Colonic mucosa (tissue), 4 donors: ENCODE data around the gene HAVCR1. TPM values are rescaled to one million over a fixed set of nuclear protein-coding genes. Genes with fewer than 3 reads are reported as not detected.

Source experiments
- DNase-seq: peaks from one replicate; pipeline ENCODE4 v3.0.0-alpha.2; 2020
- H3K27ac ChIP-seq: fragments of 200-600 bp; one replicate; pipeline ENCODE4 v1.8.0; 2021
- H3K27me3 ChIP-seq: fragments of 200-600 bp; one replicate; pipeline ENCODE4 v1.8.0; 2021
- H3K36me3 ChIP-seq: fragments of 200-600 bp; one replicate; pipeline ENCODE4 v1.8.0; 2021
- H3K4me1 ChIP-seq: fragments of 200-600 bp; one replicate; pipeline ENCODE4 v1.8.0; 2021; ENCODE audit warnings: mild to moderate bottlenecking
- H3K4me3 ChIP-seq: fragments of 200-600 bp; one replicate; pipeline ENCODE4 v1.8.0; 2021
- H3K9ac ChIP-seq, 2 donors: one replicate each; pipeline ENCODE4 v1.7.0; 2013; ENCODE audit warnings: control low read depth in 2 of 2, low read depth in 2 of 2, low read length in 2 of 2
- H3K9me3 ChIP-seq: fragments of 200-600 bp; one replicate; pipeline ENCODE4 v1.8.0; 2021
- intact Hi-C: fragments of 100-400 bp; cut with DNase I; formaldehyde crosslinking; loops from one replicate; pipeline ENCODE4 v1.14.1; 2022
- total RNA-seq, 2 donors: library from RNA; stranded (reverse); fragmentation: NEBNext Ultra II Directional in 1 of 2; extraction: Animal tissue kit (Norgen Biotek cat#: 25700) in 1 of 2; gene quantifications; one replicate each; pipeline ENCODE4 v1.2.1, GENCODE V29; 2021
- TF ChIP-seq, protein P1 (sequence below): fragments of 200-600 bp; IDR thresholded peaks from one replicate; pipeline ENCODE4 v1.8.0; 2022; ENCODE audit warnings: antibody characterized with exemption, mild to moderate bottlenecking
- donor health status: healthy.
- donor health status: DM: no; HTN: no; CAD: no.
- donor health status: DM: no; HTN: no; CAD: no.

HAVCR1 gene
- total RNA-seq, 2 donors from 2014 or later = 7.1 to 27.7 TPM

DNA sequence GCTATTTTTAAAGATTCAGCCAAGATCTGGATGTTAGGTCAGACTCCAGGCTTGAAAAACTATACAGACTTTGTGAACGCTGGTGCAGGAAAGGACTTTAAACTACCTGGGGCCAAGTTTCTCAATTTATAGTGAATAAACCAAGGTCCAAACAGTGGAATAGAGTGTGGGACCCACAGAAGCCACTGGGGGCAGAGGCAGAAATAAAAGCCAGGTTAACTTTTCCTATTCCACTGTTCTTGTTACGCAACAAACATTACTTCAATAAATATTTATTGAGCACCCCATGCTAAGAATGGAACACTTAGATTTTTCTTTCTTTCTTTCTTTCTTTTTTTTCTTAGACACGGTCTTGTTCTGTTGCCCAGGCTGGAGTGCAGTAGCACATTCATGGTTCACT lies 11.0 kb upstream of the HAVCR1 start:
- H3K9ac ChIP-seq = no peak overlapping the region
- H3K4me1 ChIP-seq = no peaks in the 10 kb centered on the region
- TF ChIP-seq, protein P1, sequence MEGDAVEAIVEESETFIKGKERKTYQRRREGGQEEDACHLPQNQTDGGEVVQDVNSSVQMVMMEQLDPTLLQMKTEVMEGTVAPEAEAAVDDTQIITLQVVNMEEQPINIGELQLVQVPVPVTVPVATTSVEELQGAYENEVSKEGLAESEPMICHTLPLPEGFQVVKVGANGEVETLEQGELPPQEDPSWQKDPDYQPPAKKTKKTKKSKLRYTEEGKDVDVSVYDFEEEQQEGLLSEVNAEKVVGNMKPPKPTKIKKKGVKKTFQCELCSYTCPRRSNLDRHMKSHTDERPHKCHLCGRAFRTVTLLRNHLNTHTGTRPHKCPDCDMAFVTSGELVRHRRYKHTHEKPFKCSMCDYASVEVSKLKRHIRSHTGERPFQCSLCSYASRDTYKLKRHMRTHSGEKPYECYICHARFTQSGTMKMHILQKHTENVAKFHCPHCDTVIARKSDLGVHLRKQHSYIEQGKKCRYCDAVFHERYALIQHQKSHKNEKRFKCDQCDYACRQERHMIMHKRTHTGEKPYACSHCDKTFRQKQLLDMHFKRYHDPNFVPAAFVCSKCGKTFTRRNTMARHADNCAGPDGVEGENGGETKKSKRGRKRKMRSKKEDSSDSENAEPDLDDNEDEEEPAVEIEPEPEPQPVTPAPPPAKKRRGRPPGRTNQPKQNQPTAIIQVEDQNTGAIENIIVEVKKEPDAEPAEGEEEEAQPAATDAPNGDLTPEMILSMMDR = no peak
- H3K4me3 ChIP-seq = no peak overlapping the region
- no peaks in the 10 kb centered on the region for H3K9me3 ChIP-seq
- no peak for DNase-seq
- no peaks in the 10 kb centered on the region for H3K36me3 ChIP-seq
- no peak overlapping the region for H3K27ac ChIP-seq
- intact Hi-C loops = no loop called here
- no peaks in the 10 kb centered on the region for H3K27me3 ChIP-seq

DNA sequence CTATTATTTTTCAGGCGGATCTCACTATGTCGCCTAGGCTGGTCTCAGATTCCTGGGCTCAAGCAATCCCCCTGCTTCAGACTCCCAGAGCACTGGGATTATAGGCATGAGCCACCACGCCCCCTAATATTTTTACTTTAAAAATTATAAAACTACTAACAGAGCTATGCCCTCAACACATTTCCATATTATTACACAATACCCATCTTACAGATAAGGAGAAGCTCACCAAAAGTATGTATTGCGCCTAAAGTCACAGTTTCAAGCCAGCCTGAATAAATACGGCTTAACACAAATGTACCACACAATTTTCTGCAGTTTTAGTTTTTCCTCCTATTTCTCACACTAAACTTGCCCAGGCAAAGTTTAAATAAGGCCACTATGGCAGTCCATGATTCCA lies 9.9 kb upstream of the HAVCR1 start:
- H3K9ac ChIP-seq = no peak overlapping the region
- H3K36me3 ChIP-seq = no peaks in the 10 kb centered on the region
- DNase-seq = no peak
- no peaks in the 10 kb centered on the region for H3K9me3 ChIP-seq
- H3K4me1 ChIP-seq = no peaks in the 10 kb centered on the region
- TF ChIP-seq, protein P1 = no peak
- H3K4me3 ChIP-seq = no peak overlapping the region
- no peak overlapping the region for H3K27ac ChIP-seq
- H3K27me3 ChIP-seq = no peaks in the 10 kb centered on the region
- intact Hi-C loops = no loop called here

DNA sequence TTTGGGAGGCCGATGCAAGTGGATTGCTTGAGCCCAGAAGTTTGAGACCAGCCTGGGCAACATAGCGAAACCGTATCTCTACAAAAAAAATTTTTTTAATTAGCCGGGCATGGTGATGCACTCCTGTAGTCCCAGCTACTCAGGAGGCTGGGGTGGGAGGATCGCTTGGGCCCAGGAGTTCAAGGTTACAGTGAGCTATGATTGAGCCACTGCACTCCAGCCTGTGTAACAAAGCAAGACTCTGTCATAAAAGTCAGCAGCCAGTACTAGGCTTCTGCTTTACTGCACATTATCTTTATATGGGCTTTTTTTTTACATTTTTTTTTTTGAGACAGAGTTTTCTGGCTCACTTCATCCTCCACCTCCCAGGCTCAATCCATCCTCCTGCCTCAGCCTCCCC lies 9.4 kb upstream of the HAVCR1 start:
- TF ChIP-seq, protein P1 = no peak
- Histone ChIP-seq H3K9ac (no peak overlapping the region), H3K4me1 (no peaks in the 10 kb centered on the region), H3K27me3 (no peaks in the 10 kb centered on the region), H3K27ac (no peak overlapping the region), H3K9me3 (no peaks in the 10 kb centered on the region), H3K4me3 (no peak overlapping the region), H3K36me3 (no peaks in the 10 kb centered on the region)
- DNase-seq = no peak
- intact Hi-C loops = no loop called here

DNA sequence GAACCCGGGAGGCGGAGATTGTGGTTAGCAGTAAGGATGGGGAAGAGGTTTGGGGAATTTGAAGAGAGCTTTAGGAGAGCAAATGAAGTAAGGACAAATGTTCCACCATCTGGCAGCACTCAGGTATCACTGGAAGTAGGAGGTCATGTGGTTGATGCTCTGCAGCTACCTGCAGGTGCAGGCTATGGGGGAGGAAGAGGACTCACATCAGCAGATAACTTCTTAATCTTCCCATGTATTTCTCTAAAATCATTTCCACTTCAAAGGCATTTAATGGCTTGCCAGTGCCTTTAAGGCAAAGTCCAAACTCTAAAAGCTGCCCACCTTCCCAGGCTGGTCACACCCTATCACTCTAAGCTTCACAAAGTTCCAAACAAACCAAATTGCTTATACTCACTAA lies 8.1 kb upstream of the HAVCR1 start:
- H3K9ac ChIP-seq = no peak overlapping the region
- H3K4me1 ChIP-seq = no peaks in the 10 kb centered on the region
- H3K36me3 ChIP-seq = no peaks in the 10 kb centered on the region
- H3K27me3 ChIP-seq = no peaks in the 10 kb centered on the region
- H3K4me3 ChIP-seq = no peak overlapping the region
- H3K9me3 ChIP-seq = no peaks in the 10 kb centered on the region
- TF ChIP-seq, protein P1 = no peak
- peak overlapping the region; percentile 50 for H3K27ac ChIP-seq
- no peak for DNase-seq
- intact Hi-C loops = no loop called here

DNA sequence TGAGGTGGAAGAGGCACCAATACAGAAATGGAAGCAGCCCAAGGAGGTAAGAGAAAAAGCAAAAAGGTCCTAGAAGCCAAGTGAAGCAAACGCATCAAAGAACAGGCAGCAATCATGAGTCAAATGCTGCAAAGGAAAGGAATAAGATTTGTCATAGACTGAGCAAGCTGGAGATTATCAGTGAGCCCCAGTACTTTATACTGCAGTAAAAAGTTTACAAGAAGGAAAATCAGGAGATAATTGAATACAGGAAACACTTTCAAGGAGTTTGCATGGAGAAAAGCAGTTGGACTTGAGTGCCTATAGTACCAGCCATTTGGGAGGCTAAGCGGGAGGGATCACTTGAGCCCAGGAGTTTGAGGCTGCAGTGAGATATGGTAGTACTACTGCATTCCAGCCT lies 7.2 kb upstream of the HAVCR1 start:
- intact Hi-C loops = no loop called here
- no peaks in the 10 kb centered on the region for H3K27me3 ChIP-seq
- H3K36me3 ChIP-seq = no peaks in the 10 kb centered on the region
- no peaks in the 10 kb centered on the region for H3K9me3 ChIP-seq
- TF ChIP-seq, protein P1 = no peak
- no peak overlapping the region for H3K4me3 ChIP-seq
- no peak overlapping the region for H3K9ac ChIP-seq
- no peaks in the 10 kb centered on the region for H3K4me1 ChIP-seq
- DNase-seq = no peak
- H3K27ac ChIP-seq = peak overlapping the region; percentile 50
